Retinal pigment epithelial cell (primary cell): Measurements from ENCODE around the gene KANSL1.
"Not testable (repeated sequence)": the region's sequence is repeated elsewhere in the genome, so short reads cannot be mapped to it uniquely, and the experiment has no call there.

Experiments used
- DNase-seq: peaks from one replicate; pipeline ENCODE4 v3.0.0-alpha.2; 2010; ENCODE audit warnings: low read depth
- H3K4me3 ChIP-seq: 2 replicates; pipeline ENCODE4 v1.5.1; 2011; ENCODE audit warnings: mild to moderate bottlenecking, low read length, control low read depth, moderate library complexity
- CTCF ChIP-seq: conservative IDR thresholded peaks from 2 replicates; pipeline ENCODE4 v1.5.1; 2011; ENCODE audit warnings: low read depth, low read length, control low read depth, inconsistent platforms

KANSL1 gene

GRCh38 chr17:46120537-46120936 is 72.7 kb downstream of the KANSL1 start:
- DNase-seq: no peak
- no peak overlapping the region for H3K4me3 ChIP-seq
- no peak for TF ChIP-seq CTCF

- no peak overlapping the region for H3K4me3 ChIP-seq
- no peak for TF ChIP-seq CTCF
- no peak for DNase-seq
Observed at GRCh38 chr17:46120078-46120477, 73.2 kb downstream of the KANSL1 start.

GRCh38 chr17:46118964-46119363 is 74.3 kb downstream of the KANSL1 start:
- DNase-seq: no peak
- TF ChIP-seq CTCF: no peak
- H3K4me3 ChIP-seq: no peak overlapping the region

- DNase-seq: no peak
- H3K4me3 ChIP-seq: no peak overlapping the region
- TF ChIP-seq CTCF: no peak
Observed at GRCh38 chr17:46117850-46118696, 75.2 kb downstream of the KANSL1 start.

GRCh38 chr17:46117117-46117516 is 76.1 kb downstream of the KANSL1 start:
- H3K4me3 ChIP-seq: no peak overlapping the region
- TF ChIP-seq CTCF: no peak
- no peak for DNase-seq

GRCh38 chr17:46115699-46116098 is 77.5 kb downstream of the KANSL1 start:
- H3K4me3 ChIP-seq: no peak overlapping the region
- no peak for TF ChIP-seq CTCF
- no peak for DNase-seq

GRCh38 chr17:46111236-46111635 is 82.0 kb downstream of the KANSL1 start:
- H3K4me3 ChIP-seq, DNase-seq: not testable (repeated sequence)
